Fibroblast of skin of abdomen (primary cell): ENCODE measurements around the gene ZNF107.
"Not testable (repeated sequence)": the region's sequence is repeated elsewhere in the genome, so short reads cannot be mapped to it uniquely, and the experiment has no call there.

Experiments
- DNase-seq: peaks from one replicate; pipeline ENCODE4 v3.0.0-alpha.2; 2013

The ZNF107 gene

DNA sequence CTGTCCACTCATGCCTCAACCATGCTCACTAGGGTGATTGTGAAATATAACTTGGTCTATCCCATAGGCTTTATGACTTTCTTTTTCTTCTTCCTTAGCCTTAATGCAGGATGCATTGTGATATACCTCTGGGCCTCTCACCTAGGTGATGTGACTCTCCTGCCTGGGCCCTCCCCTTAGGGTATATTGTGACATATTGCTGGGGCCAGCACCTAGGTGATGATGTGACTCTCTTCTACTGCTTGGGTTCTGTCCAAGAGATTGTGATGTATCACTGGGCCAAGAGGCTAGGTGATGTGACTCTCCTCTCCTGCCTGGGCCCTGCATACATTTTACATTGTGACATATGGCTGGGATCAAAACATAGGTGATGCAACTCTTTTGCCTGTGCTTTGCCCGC lies 14.7 kb upstream of the ZNF107 start:
- no peak for DNase-seq

DNA sequence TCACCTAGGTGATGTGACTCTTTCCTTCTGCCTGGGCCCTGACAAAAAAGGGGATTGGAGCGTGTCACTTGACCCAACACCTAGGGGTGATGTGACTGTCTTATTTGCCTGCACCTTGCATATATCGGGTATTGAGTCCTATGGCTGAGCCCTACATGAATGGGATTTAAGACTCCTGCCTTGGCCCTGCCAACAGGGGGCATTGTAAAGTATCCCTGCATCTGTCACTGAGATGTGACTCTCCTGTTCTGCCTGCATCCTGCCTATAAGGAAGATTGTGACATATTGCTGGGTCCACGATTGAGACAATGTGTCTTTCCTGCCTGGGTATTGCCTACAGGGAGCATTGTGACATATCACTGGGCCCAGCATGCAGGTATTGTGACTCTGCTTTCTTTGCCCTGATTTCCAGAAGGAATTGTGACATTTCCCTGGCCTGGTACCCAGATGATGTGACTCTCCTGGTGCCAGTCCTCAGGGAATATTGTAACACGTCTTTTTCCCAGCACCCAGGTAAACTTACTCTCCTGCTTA lies 14.2 kb upstream of the ZNF107 start:
- DNase-seq: no peak

DNA sequence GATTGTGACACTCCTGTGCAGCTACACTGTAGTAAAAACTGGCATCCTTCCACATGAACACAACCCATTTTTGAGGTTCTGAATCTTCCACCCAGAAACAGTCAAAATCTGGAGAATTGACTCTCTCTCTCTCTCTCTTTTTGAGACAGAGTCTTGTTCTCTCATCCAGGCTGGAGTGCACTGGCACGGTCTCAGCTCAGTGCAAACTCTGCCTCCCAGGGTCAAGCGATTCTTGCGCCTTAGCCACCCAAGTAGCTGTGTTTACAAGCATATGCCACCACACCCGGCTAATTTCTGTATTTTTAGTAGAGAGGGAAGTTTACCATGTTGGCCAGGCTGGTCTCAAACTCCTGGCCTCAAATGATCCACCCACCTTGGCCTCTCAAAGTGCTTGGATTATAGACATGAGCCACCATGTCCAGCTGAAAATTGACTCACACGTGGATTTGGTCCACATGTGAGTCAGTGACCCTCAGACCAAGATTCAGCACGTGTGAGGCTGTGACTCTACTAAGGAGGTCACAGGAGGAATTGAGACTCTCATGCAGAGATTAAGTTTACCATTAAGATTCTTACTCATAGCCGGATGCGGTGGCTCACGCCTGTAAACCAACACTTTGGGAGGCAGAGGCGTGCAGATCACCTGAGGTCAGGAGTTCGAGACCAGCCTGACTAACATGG lies 12.1 kb upstream of the ZNF107 start:
- DNase-seq: no peak

DNA sequence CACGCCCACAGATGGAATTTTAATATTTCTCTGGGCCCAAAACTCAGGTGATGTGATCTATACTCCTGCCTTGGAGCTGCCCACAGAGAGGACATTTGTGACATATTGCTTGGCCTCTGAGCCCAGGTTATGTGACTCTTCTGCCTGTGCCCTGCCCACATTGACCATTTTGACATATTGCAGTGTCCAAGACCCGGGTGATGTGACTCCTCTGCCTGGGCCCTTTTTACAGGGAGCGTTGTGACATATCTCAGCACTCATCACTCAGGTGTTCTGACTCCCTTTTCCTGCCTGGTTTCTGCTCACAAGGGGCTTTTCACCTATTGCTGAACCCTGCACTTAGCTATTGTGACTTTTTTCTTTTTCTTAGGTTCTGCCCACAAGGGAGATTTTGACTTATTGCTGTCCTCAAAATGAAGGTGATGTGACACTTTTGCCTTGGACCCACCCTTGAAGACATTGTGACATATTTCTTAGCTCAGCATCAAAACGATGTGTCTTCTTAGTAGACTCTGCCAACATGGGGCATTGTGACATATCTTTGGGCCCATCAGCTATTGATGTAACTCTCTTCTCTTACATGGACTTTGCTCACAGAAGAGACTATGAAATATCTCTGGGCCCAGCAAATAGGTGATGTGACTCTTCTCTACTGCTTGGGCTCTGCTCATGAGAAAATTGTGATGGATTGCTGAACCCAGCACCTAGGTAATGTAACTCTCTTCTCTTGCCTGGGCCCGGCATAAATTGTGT lies 11.0 kb upstream of the ZNF107 start:
- no peak for DNase-seq

DNA sequence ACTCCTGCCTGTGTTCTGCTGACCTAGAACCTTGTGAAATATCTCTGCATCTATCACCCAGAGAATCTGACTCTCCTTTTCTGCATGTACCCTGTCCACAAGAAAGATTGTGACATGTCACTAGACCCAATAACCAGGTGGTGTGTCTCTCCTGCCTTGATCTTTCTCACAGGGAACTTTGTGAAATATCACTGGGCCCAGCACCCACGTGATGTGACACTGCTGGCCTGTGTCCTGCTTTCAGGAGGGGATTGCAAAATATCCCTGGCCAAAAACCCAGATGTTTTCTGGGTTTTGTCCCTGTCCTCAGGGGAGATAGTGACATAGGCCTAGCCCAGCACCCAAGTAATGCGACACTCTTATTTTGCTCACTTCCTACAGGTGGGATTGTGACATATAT lies 10.1 kb upstream of the ZNF107 start:
- DNase-seq: no peak

DNA sequence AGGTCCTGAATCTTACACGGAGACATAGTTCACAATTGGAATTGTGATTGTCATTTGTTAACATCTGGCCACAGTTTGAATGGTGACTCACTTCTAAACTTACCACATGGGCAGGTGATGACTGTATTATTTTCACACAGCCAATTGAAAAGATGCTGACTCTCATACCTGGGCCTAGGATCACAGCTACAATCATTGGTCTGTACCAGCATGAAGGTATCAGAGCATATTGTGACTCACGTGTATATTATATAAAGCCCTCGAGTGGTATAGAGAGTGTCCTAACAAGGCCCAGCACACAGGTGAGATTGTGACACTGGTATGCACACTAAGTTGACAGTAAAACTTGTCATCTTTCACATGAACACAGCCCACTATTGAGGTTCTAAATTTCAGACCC lies 9.4 kb upstream of the ZNF107 start:
- no peak for DNase-seq

DNA sequence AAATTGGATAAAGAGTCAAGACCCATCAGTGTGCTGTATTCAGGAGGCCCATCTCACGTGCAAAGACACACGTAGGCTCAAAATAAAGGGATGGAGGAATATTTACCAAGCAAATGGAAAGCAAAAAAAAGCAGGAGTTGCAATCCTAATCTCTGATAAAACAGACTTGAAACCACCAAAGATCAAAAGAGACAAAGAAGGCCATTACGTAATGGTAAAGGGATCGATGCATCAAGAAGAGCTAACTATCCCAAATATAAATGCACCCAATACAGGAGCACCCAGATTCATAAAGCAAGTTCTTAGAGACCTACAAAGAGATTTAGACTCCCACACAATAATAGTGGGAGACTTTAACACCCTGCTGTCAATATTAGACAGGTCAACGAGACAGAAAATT lies 3.8 kb upstream of the ZNF107 start:
- not testable (repeated sequence) for DNase-seq

DNA sequence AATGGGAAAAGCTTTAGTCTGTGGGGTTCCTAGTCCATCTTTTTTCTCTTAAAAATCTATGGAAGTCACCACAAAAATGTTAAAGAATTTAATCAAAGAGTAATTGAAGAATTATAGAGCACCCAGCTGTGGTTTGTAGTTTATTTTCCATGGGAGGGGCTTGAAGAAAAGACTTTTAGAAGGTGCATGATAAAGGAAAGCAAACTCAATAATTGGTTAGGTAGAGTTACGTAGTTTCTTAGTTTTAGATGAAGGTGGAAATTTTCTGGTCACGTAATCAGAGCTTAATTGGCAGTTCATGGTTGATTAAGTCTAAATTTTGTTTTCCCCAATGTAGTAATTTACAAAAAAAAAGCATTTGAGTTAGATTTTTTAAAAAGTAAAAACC lies 724 bp downstream of the ZNF107 start:
- no peak for DNase-seq

DNA sequence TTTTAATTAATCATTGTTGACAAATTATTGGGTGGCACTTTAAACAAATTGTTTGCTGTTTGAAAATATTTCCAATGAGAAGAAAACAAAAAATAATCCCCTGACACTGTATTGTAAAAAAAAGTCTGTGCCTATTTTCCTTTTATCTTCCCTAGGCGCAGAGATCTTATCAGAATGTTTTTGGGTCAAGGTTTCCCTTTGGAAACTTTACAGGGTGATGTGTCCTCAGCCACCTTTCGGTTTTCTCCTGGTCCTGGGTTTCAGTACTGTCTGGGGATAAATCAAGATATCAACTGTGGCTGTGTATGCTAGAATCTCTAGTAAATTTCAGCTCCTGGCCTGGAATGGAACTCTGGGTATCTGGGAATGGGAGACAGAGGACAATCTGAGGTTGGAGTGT lies 1.4 kb downstream of the ZNF107 start:
- DNase-seq: no peak

DNA sequence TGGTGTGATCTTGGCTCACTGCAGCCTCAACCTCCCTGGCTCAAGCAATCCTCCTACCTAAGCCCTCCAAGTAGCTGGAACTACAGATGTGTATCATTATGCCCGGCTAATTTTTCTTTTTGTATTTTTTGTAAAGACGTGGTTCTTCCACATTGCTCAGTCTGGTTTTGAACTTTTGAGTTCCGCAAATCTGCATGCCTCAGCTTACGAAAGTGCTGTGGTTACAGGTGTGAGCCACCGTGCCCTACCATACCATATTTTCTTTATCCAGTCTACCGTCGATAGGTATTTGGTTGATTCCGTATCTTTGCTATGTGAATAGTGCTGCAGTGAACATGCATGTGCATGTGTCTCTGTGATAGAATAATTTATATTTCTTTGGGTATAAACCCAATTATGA lies 6.5 kb downstream of the ZNF107 start:
- no peak for DNase-seq

DNA sequence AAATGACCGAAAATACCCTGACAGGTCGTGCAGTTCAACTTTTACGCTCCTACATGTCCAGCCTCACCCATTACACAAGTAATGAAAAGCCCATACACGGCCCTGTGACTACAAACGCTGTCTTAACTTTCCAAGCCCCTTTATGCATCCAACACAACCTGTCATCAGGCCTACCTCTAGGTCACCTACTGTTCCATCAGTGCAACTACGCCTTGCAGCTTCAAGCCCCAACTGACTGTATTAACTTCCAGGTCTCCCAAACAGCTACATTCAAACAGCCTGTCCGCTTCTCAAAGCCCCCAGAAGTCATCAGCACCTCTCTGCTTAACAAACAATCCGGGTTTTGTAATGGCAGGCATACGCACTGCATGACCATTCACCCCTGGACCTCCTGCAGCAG lies 19.2 kb downstream of the ZNF107 start:
- no peak for DNase-seq

DNA sequence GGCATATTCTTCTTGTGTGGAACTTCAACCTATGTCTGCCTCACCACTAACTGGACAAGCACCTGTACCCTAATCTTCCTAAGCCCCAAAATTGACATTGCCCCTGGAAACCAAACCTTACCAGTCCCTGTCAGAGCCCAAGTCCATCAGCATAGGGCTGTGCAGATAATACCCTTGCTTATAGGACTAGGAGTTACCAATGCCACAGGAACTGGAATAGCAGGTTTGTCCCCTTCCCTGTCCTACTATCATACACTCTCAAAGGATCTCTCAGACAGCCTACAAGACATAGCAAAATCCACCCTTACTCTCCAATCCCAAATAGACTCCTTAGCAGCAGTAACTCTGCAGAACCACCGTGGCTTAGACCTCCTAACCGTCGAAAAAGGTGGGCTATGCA lies 19.8 kb downstream of the ZNF107 start:
- no peak for DNase-seq

DNA sequence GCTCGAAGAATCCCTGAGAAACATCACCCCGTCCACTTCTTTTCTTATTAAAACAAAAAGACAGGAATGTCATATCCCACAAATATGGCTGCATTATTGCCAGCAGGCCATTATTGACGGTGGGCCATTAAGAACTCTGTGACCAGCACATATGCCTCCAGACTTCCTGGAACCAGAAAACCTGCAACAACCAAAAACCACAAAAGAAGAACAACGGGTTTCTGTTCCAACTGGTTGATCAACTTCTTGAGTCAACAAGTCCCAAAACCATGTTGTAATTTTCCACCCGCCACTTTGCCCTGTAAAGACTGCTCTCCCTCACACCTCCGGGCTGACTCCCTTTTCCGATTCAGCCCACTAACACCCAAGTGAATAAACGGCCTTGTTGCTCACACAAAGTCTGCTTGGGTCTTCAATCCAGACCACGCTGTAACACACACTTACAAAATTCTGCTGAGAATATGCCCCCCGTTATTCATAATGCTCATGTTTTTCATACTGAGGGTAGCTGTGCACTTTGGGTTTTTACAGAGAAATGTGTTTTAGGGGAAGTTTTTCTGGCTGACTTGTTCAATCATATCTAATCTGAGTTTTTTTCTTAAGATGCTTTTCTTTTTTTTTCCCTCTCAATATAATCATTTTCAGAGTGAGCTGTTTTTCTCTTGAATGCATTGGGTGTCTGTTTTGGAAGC lies 20.7 kb downstream of the ZNF107 start:
- no peak for DNase-seq

DNA sequence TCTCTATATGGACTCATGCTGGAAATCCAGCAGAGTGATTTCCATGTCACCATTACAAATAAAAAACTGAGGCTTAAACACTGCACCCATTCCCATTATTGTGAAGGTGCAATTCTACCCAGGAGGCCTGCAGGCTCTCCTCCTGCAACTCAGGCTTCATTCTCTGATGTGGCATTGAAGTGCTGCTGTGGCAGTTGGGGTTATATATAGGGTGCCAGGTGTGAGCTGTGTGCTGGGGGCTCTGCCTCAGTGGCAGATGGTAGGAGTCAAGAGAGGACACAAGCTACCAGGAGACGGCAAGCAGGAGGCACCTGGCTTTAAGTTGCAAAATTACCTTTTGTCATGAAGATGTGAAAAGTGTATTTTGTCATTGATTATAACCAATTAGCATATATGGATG lies 21.3 kb downstream of the ZNF107 start:
- no peak for DNase-seq

DNA sequence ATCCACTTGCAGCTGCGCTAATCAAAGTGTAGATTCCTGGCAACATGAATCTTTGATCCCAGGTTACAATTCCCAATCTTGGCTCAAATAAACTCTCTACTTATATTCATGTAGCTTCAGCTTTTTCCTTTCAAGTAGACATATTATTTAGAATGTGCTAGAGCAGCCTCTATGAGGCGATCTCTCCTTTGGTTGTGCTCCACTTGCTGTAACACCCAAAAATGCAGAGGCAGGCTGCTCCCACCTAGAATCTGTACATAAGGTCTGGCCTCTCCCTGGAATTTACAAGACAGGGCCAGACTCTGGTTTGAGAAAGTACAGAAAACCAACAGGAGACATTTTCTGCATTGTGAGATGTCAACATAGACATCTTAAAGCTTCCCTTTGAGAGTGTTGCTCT lies 23.1 kb downstream of the ZNF107 start:
- no peak for DNase-seq

DNA sequence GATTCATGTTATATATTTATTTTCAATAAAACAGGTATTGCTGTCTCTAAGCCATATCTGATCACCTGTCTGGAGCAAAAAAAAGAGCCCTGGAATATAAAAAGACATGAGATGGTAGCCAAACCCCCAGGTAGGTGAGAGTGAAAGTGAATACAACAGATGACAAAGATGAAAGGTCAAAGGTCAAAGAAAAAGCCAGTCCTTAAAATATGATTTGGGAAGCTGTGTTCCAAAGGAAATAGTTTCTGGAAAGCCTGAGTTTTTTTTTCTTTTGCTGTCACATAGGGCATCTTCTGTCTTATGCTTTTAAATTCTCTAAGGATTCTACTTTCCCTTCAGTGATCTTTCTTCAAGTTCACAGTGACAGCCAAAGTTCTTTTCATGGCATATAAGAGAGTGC lies 25.9 kb downstream of the ZNF107 start:
- no peak for DNase-seq

DNA sequence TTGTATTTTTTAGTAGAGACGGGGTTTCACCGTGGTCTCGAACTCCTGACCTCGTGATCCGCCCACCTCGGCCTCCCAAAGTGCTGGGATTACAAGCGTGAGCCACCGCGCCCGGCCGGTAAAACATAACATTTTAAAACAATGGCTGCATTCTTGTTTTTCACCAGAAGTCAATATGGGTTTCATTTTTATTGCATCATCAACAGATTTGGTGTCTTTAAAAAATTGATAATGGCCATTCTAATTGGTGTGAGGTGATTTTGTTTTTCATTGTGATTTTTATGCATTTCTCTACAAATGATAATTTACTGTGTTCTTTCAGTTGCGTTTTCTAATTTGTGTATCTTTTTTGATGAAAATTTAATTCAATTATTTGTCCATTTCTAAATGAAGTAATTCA lies 31.9 kb downstream of the ZNF107 start:
- DNase-seq: not testable (repeated sequence)

DNA sequence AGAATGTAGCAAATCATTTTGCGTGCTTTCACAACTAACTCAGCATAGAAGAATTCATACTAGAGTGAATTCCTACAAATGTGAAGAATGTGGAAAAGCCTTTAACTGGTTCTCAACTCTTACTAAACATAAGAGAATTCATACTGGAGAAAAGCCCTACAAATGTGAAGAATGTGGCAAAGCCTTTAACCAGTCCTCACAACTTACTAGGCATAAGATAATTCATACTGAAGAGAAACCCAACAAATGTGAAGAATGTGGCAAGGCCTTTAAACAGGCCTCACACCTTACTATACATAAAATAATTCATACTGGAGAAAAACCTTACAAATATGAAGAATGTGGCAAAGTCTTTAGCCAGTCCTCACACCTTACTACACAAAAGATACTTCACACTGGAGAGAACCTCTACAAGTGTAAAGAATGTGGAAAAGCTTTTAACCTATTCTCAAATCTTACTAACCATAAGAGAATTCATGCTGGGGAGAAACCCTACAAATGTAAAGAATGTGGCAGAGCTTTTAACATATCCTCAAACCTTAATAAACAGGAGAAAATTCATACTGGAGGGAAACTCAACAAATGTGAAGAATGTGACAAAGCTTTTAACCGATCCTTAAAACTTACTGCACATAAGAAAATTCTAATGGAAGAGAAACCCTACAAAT lies 40.8 kb downstream of the ZNF107 start:
- DNase-seq: no peak

DNA sequence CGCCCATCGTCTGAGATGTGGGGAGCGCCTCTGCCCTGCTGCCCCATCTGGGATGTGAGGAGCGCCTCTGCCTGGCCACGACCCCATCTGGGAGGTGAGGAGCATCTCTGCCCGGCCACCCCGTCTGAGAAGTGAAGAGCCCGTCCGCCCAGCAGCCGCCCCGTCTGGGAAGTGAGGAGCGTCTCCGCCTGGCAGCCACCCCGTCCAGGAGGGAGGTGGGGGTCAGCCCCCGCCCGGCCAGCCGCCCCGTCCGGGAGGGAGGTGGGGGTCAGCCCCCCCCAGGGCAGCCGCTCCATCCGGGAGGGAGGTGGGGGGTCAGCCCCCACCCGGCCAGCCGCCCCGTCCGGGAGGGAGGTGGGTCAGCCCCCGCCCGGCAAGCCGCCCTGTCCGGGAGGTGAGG lies 52.0 kb downstream of the ZNF107 start:
- DNase-seq: not testable (repeated sequence)

DNA sequence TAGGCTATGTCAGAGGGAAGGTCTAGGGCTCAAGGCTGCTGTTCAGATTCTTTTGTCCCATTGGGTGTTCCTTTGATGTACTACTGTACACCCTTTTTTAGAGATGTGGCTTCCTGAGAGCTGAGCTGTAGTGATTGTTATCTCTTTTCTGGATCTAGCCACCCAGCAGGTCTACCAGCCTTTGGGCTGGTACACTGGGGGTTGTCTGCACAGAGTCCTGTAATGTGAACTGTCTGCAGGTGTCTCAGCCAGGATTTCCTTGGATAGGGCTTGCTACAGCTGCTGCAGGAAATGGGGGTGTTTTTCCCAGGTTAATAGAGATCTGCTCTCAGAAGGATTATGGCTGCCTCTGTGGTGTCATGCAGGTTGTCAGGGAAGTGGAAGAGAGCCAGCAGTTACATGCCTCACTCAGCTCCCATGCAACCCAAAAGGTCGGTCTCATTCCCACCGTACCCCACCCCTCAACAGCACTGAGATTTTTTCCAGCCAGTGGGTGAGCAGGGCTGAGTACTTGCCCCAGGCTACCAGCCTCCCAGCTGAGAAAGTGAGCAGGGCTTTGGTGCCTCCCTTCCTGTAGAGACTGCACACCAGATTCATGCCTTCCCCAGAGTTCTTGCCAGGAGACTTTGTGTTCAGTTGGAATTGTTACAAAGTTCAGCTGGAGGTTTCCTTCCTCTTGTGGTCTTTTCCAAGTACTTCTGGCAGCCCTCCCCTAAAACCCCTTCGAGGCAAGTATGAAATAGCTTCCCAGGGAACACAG lies 63.3 kb downstream of the ZNF107 start:
- DNase-seq: no peak

DNA sequence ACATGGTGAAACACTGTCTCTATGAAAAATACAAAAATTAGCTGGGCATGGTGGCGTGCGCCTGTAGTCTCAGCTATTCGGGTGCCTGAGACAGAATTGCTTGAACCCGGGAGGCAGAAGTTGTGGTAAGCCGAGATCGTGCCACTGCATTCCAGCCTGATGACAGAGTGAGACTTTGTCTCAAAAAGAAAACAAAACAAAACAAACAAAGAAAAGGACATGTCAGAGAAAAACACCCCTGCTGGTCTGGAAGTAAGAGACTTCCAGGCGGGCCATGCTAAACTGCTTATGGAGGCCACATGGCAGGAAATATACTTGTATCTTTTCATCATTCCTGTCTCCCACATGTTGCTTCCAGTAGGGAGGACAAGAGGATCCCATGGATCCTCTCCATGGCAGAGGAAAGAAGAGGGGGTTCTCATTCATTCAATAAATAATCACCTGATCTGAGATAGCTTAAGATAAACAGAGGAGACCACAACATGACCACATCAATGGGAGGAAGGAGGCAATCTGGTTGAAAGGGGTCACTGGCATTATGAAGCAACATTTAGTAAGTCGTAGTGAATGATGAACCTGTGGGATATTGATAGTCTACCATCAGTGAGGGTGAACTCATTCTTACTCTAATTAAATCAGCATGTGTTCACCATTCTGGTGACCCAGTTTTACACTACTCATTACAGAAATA lies 67.8 kb downstream of the ZNF107 start:
- DNase-seq: no peak

DNA sequence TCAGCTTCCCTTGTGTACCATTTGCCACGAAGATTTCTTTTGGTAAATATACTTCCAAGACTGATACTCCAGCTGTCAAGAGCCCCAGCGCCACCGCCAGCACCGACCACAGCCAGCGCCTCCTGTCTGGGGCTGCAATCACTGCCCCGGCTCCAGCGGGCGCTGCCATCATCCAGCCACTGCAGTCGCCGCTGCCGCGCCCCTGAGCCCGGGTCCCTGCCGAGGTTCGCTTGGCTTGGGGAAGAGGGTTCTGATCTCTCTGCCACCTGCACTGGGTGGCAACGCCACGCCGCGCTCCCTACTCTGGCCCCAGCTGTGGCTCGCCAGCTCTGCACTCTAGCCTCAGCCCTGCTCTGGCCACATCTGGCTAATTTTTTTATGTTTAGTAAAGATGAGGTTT lies 70.6 kb downstream of the ZNF107 start:
- no peak for DNase-seq
